ENCODE results near the gene ZNF516.

Gene ZNF516

GRCh38 chr18:76365561-76365960 lies 129.5 kb downstream of the ZNF516 start:
- no peaks in the 10 kb centered on the region for H3K4me1 ChIP-seq (ENCODE audit: control insufficient read depth, insufficient read depth, low read length, poor library complexity, severe bottlenecking)
- no peaks in the 10 kb centered on the region for H3K27me3 ChIP-seq (replicated peaks; ENCODE audit: control insufficient read depth, insufficient read depth, low read length, poor library complexity, severe bottlenecking)
- no peaks in the 10 kb centered on the region for H3K9me3 ChIP-seq (ENCODE audit: control insufficient read depth, low read length)
- no peak overlapping the region for H3K4me3 ChIP-seq (ENCODE audit: insufficient read depth, low read depth, low read length, poor library complexity, severe bottlenecking)
- H3K27ac ChIP-seq (ENCODE audit: insufficient read depth, low read length, poor library complexity, severe bottlenecking) = no peak overlapping the region
- H3K36me3 ChIP-seq (ENCODE audit: control insufficient read depth, insufficient read depth, low read length) = no peaks in the 10 kb centered on the region
- no peak for DNase-seq

GRCh38 chr18:76364282-76365259 lies 130.5 kb downstream of the ZNF516 start:
- H3K27ac ChIP-seq (ENCODE audit: insufficient read depth, low read length, poor library complexity, severe bottlenecking) = no peak overlapping the region
- H3K9me3 ChIP-seq (ENCODE audit: control insufficient read depth, low read length) = no peaks in the 10 kb centered on the region
- H3K36me3 ChIP-seq (ENCODE audit: control insufficient read depth, insufficient read depth, low read length) = no peaks in the 10 kb centered on the region
- H3K4me1 ChIP-seq (ENCODE audit: control insufficient read depth, insufficient read depth, low read length, poor library complexity, severe bottlenecking) = no peaks in the 10 kb centered on the region
- H3K27me3 ChIP-seq (replicated peaks; ENCODE audit: control insufficient read depth, insufficient read depth, low read length, poor library complexity, severe bottlenecking) = no peaks in the 10 kb centered on the region
- no peak overlapping the region for H3K4me3 ChIP-seq (ENCODE audit: insufficient read depth, low read depth, low read length, poor library complexity, severe bottlenecking)
- DNase-seq = no peak

DNA sequence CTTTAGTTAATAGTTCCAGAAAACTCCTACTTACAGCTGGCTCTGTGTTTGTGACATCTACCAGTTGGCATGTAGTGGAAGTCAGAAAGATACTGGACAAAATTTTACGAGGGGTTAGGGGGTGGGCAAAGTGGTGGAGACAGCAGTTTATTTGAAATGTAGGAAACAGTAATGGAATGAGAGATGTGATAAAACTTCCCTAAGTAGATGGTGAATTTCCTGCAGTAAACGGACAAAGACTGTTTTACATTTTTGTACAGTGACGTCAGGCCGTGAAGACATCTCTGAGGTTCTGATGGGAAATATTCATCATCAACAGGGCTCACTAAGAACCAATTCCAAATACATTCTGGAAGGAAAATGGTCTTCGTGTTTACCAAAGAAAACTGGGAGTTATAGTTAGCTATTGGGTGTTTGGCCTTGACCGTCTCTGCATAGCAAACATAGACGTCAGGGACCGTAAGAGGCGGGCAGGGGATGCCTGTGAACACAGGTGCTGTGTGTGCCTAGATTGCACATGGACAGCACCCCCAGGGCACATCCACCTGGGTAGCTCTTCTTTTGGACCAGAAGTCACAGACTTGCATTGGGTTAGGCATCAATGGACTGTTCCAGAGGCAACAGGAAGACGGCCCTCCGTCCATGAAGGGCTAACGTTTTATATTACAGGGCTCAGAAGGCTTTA lies 131.5 kb downstream of the ZNF516 start:
- Histone ChIP-seq H3K4me3 (ENCODE audit: insufficient read depth, low read depth, low read length, poor library complexity, severe bottlenecking) (no peak overlapping the region), H3K4me1 (ENCODE audit: control insufficient read depth, insufficient read depth, low read length, poor library complexity, severe bottlenecking) (no peaks in the 10 kb centered on the region), H3K27me3 (replicated peaks; ENCODE audit: control insufficient read depth, insufficient read depth, low read length, poor library complexity, severe bottlenecking) (no peaks in the 10 kb centered on the region), H3K36me3 (ENCODE audit: control insufficient read depth, insufficient read depth, low read length) (no peaks in the 10 kb centered on the region), H3K9me3 (ENCODE audit: control insufficient read depth, low read length) (no peaks in the 10 kb centered on the region), H3K27ac (ENCODE audit: insufficient read depth, low read length, poor library complexity, severe bottlenecking) (no peak overlapping the region)
- DNase-seq = no peak

DNA sequence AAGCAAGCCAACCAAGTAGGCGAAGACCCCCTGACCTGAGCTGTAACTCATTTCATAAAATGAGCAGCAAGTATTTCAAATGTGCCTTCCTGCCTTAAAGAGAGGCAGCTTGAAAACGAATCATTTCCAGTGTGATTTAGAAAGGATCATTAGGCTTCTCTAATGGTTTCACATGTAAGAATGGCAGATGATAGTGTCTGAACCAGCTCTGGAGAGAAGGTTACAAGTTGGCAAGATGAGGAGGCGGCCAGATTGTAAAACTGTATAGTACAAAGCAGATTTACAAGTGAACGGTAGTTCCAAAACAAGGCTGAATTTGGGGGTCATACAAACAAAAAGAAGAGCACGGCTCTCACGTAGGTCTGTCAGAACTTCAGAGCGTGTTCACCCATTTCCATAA lies 132.4 kb downstream of the ZNF516 start:
- no peaks in the 10 kb centered on the region for H3K4me1 ChIP-seq (ENCODE audit: control insufficient read depth, insufficient read depth, low read length, poor library complexity, severe bottlenecking)
- no peaks in the 10 kb centered on the region for H3K9me3 ChIP-seq (ENCODE audit: control insufficient read depth, low read length)
- H3K4me3 ChIP-seq (ENCODE audit: insufficient read depth, low read depth, low read length, poor library complexity, severe bottlenecking) = no peak overlapping the region
- no peak for DNase-seq
- no peak overlapping the region for H3K27ac ChIP-seq (ENCODE audit: insufficient read depth, low read length, poor library complexity, severe bottlenecking)
- H3K36me3 ChIP-seq (ENCODE audit: control insufficient read depth, insufficient read depth, low read length) = no peaks in the 10 kb centered on the region
- H3K27me3 ChIP-seq (replicated peaks; ENCODE audit: control insufficient read depth, insufficient read depth, low read length, poor library complexity, severe bottlenecking) = no peaks in the 10 kb centered on the region

GRCh38 chr18:76361219-76361618 lies 133.8 kb downstream of the ZNF516 start:
- Histone ChIP-seq H3K36me3 (ENCODE audit: control insufficient read depth, insufficient read depth, low read length) (no peaks in the 10 kb centered on the region), H3K9me3 (ENCODE audit: control insufficient read depth, low read length) (no peaks in the 10 kb centered on the region), H3K27ac (ENCODE audit: insufficient read depth, low read length, poor library complexity, severe bottlenecking) (no peak overlapping the region), H3K27me3 (replicated peaks; ENCODE audit: control insufficient read depth, insufficient read depth, low read length, poor library complexity, severe bottlenecking) (no peaks in the 10 kb centered on the region), H3K4me1 (ENCODE audit: control insufficient read depth, insufficient read depth, low read length, poor library complexity, severe bottlenecking) (no peaks in the 10 kb centered on the region), H3K4me3 (ENCODE audit: insufficient read depth, low read depth, low read length, poor library complexity, severe bottlenecking) (no peak overlapping the region)
- no peak for DNase-seq

DNA sequence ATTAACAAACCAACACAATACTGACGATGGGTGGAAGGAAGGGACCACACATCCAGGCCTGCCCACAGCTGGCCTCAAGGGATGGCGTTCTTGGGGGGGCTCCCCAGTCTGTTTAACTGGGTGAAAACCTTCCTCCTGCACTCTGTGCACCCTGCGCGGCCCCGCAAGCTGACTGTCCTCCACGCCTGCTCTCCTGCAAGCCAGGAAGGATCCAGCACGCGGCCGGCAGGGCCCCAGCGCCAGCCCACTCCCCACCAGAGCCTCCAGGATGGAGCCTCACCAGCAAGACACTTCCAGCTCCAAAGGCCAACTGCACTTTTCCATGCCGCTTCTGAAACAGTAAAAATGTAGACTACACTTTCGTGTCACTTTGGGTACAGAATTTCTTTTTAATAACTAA lies 135.1 kb downstream of the ZNF516 start:
- H3K27me3 ChIP-seq (replicated peaks; ENCODE audit: control insufficient read depth, insufficient read depth, low read length, poor library complexity, severe bottlenecking) = no peaks in the 10 kb centered on the region
- DNase-seq = no peak
- no peak overlapping the region for H3K27ac ChIP-seq (ENCODE audit: insufficient read depth, low read length, poor library complexity, severe bottlenecking)
- H3K36me3 ChIP-seq (ENCODE audit: control insufficient read depth, insufficient read depth, low read length) = no peaks in the 10 kb centered on the region
- no peaks in the 10 kb centered on the region for H3K4me1 ChIP-seq (ENCODE audit: control insufficient read depth, insufficient read depth, low read length, poor library complexity, severe bottlenecking)
- H3K4me3 ChIP-seq (ENCODE audit: insufficient read depth, low read depth, low read length, poor library complexity, severe bottlenecking) = no peak overlapping the region
- H3K9me3 ChIP-seq (ENCODE audit: control insufficient read depth, low read length) = no peaks in the 10 kb centered on the region

- Histone ChIP-seq H3K36me3 (ENCODE audit: control insufficient read depth, insufficient read depth, low read length) (no peaks in the 10 kb centered on the region), H3K27ac (ENCODE audit: insufficient read depth, low read length, poor library complexity, severe bottlenecking) (no peak overlapping the region), H3K9me3 (ENCODE audit: control insufficient read depth, low read length) (no peaks in the 10 kb centered on the region), H3K4me3 (ENCODE audit: insufficient read depth, low read depth, low read length, poor library complexity, severe bottlenecking) (no peak overlapping the region), H3K4me1 (ENCODE audit: control insufficient read depth, insufficient read depth, low read length, poor library complexity, severe bottlenecking) (no peaks in the 10 kb centered on the region), H3K27me3 (replicated peaks; ENCODE audit: control insufficient read depth, insufficient read depth, low read length, poor library complexity, severe bottlenecking) (no peaks in the 10 kb centered on the region)
- DNase-seq = no peak
Observed at GRCh38 chr18:76358774-76359173, 136.3 kb downstream of the ZNF516 start.

- Histone ChIP-seq H3K9me3 (ENCODE audit: control insufficient read depth, low read length) (no peaks in the 10 kb centered on the region), H3K36me3 (ENCODE audit: control insufficient read depth, insufficient read depth, low read length) (no peaks in the 10 kb centered on the region), H3K27ac (ENCODE audit: insufficient read depth, low read length, poor library complexity, severe bottlenecking) (no peak overlapping the region), H3K27me3 (replicated peaks; ENCODE audit: control insufficient read depth, insufficient read depth, low read length, poor library complexity, severe bottlenecking) (no peaks in the 10 kb centered on the region), H3K4me1 (ENCODE audit: control insufficient read depth, insufficient read depth, low read length, poor library complexity, severe bottlenecking) (no peaks in the 10 kb centered on the region), H3K4me3 (ENCODE audit: insufficient read depth, low read depth, low read length, poor library complexity, severe bottlenecking) (no peak overlapping the region)
- DNase-seq = no peak
Observed at GRCh38 chr18:76357585-76358260, 137.3 kb downstream of the ZNF516 start.

DNA sequence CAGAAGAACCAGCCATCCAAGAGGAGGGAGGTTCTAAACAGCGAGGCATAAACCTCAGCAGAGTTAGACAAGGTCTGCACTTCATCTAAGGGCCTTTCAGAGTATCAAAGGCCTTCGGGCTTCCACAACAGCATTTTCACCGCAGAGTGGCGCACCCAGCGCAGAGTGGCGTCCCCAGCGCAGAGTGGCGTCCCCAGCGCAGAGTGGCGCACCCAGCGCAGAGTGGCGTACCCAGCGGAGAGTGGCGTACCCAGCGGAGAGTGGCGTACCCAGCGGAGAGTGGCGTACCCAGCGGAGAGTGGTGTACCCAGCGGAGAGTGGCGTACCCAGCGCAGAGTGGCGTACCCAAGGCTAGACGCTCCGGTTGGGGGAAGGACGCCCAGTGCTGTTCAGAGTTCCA lies 137.9 kb downstream of the ZNF516 start:
- Histone ChIP-seq H3K36me3 (ENCODE audit: control insufficient read depth, insufficient read depth, low read length) (no peaks in the 10 kb centered on the region), H3K27me3 (replicated peaks; ENCODE audit: control insufficient read depth, insufficient read depth, low read length, poor library complexity, severe bottlenecking) (no peaks in the 10 kb centered on the region), H3K4me1 (ENCODE audit: control insufficient read depth, insufficient read depth, low read length, poor library complexity, severe bottlenecking) (no peaks in the 10 kb centered on the region), H3K27ac (ENCODE audit: insufficient read depth, low read length, poor library complexity, severe bottlenecking) (no peak overlapping the region), H3K4me3 (ENCODE audit: insufficient read depth, low read depth, low read length, poor library complexity, severe bottlenecking) (no peak overlapping the region), H3K9me3 (ENCODE audit: control insufficient read depth, low read length) (no peaks in the 10 kb centered on the region)
- DNase-seq = no peak

DNA sequence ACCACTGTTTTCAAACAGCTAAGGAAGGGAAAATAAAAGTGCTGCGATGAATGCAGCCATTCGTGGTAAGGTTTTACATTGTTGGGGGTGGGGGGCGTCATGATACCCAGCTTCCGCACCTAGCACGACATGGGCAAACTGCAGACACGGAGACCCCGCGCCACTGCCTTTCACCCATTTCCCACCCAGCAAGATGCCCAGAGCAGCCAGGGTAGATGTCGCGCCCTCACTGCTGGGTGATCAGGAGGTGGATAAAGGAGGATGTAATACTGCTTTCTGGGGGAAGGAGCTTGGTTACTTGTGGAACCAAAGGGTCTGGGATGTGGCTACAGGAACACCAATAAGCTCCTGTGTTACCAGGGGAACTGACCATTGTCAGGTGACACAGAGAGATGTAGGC lies 138.4 kb downstream of the ZNF516 start:
- no peaks in the 10 kb centered on the region for H3K27me3 ChIP-seq (replicated peaks; ENCODE audit: control insufficient read depth, insufficient read depth, low read length, poor library complexity, severe bottlenecking)
- H3K27ac ChIP-seq (ENCODE audit: insufficient read depth, low read length, poor library complexity, severe bottlenecking) = no peak overlapping the region
- H3K4me1 ChIP-seq (ENCODE audit: control insufficient read depth, insufficient read depth, low read length, poor library complexity, severe bottlenecking) = no peaks in the 10 kb centered on the region
- no peak for DNase-seq
- H3K4me3 ChIP-seq (ENCODE audit: insufficient read depth, low read depth, low read length, poor library complexity, severe bottlenecking) = no peak overlapping the region
- H3K9me3 ChIP-seq (ENCODE audit: control insufficient read depth, low read length) = no peaks in the 10 kb centered on the region
- H3K36me3 ChIP-seq (ENCODE audit: control insufficient read depth, insufficient read depth, low read length) = no peaks in the 10 kb centered on the region
